ENCODE results near the gene GABRG3.
A peak's percentile ranks its signal among the peaks of the same experiment; 100 is the strongest.

Gene GABRG3

GRCh38 chr15:27582726-27583410 is 611.9 kb downstream of the GABRG3 start:
- Histone ChIP-seq H3K36me3 (ENCODE audit: control insufficient read depth, insufficient read depth, low read length) (no peaks in the 10 kb centered on the region), H3K9me3 (ENCODE audit: control insufficient read depth, insufficient read depth, low read length) (no peaks in the 10 kb centered on the region), H3K4me1 (ENCODE audit: control insufficient read depth, insufficient read depth, low read length) (no peaks in the 10 kb centered on the region), H3K27me3 (ENCODE audit: control insufficient read depth, insufficient read depth, low read length) (no peaks in the 10 kb centered on the region), H3K9ac (ENCODE audit: low read depth, low read length) (no peak overlapping the region), H3K4me3 (ENCODE audit: low read depth, low read length) (no peak overlapping the region)

GRCh38 chr15:27583651-27584050 is 612.7 kb downstream of the GABRG3 start:
- Histone ChIP-seq H3K36me3 (ENCODE audit: control insufficient read depth, insufficient read depth, low read length) (no peaks in the 10 kb centered on the region), H3K4me1 (ENCODE audit: control insufficient read depth, insufficient read depth, low read length) (peaks cover 3% of the 10 kb centered on the region), H3K9me3 (ENCODE audit: control insufficient read depth, insufficient read depth, low read length) (no peaks in the 10 kb centered on the region), H3K9ac (ENCODE audit: low read depth, low read length) (no peak overlapping the region), H3K27me3 (ENCODE audit: control insufficient read depth, insufficient read depth, low read length) (no peaks in the 10 kb centered on the region), H3K4me3 (ENCODE audit: low read depth, low read length) (no peak overlapping the region)

DNA sequence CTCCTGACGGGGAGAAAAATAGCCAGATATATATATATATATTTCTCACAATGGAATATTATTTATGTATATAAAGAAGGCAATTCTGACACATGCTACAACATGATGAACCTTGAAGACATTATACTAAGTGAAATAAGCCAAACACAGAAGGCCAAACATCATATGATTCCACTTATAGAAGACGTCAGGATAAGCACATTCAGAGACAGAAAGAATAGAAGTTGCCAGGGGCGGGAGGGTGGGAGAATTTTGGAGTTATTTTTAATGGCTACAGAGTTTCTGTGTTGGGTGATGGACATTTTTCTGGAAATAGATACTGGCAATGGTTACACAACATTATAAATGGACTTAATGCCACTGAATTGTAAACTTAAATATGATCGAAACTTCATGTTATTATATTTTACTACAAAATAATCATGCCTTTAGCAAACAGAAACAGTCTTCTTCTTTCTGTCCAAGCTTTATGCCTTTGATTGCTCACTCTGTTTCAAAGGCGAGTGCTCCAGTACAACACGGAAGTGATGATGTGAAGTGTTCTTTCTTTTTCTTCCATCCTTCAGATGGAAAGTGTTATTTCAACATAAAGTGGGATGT is 614.2 kb downstream of the GABRG3 start:
- Histone ChIP-seq H3K4me1 (ENCODE audit: control insufficient read depth, insufficient read depth, low read length) (peaks cover 3% of the 10 kb centered on the region), H3K27me3 (ENCODE audit: control insufficient read depth, insufficient read depth, low read length) (no peaks in the 10 kb centered on the region), H3K9ac (ENCODE audit: low read depth, low read length) (no peak overlapping the region), H3K9me3 (ENCODE audit: control insufficient read depth, insufficient read depth, low read length) (no peaks in the 10 kb centered on the region), H3K4me3 (ENCODE audit: low read depth, low read length) (no peak overlapping the region), H3K36me3 (ENCODE audit: control insufficient read depth, insufficient read depth, low read length) (no peaks in the 10 kb centered on the region)

DNA sequence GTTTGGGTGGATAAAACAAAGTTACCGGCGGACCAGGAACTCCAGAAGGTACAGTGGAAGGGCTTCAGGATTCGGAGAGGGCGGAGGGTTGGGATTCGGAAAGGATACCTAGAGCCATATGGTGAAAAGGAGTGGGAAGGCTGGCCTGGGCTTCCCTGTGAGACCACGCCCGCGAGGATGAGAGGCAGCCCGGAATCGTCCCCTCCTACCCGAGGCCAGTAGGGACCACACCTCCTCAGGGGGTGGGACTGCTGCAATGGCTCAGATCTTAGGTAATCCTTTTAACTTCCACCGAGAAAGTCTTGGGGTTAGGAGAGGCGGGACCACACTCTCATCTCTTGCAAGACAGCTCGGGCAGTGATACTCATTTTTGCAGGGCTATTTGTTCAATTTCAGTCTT is 616.8 kb downstream of the GABRG3 start:
- H3K36me3 ChIP-seq (ENCODE audit: control insufficient read depth, insufficient read depth, low read length) = no peaks in the 10 kb centered on the region
- H3K4me3 ChIP-seq (ENCODE audit: low read depth, low read length) = peak overlapping the region; percentile 19
- H3K9me3 ChIP-seq (ENCODE audit: control insufficient read depth, insufficient read depth, low read length) = no peaks in the 10 kb centered on the region
- no peak overlapping the region for H3K9ac ChIP-seq (ENCODE audit: low read depth, low read length)
- H3K4me1 ChIP-seq (ENCODE audit: control insufficient read depth, insufficient read depth, low read length) = peaks cover 3% of the 10 kb centered on the region
- no peaks in the 10 kb centered on the region for H3K27me3 ChIP-seq (ENCODE audit: control insufficient read depth, insufficient read depth, low read length)

GRCh38 chr15:27589260-27589659 is 618.3 kb downstream of the GABRG3 start:
- peaks cover 3% of the 10 kb centered on the region for H3K4me1 ChIP-seq (ENCODE audit: control insufficient read depth, insufficient read depth, low read length)
- no peaks in the 10 kb centered on the region for H3K9me3 ChIP-seq (ENCODE audit: control insufficient read depth, insufficient read depth, low read length)
- H3K27me3 ChIP-seq (ENCODE audit: control insufficient read depth, insufficient read depth, low read length) = no peaks in the 10 kb centered on the region
- H3K4me3 ChIP-seq (ENCODE audit: low read depth, low read length) = no peak overlapping the region
- H3K9ac ChIP-seq (ENCODE audit: low read depth, low read length) = no peak overlapping the region
- H3K36me3 ChIP-seq (ENCODE audit: control insufficient read depth, insufficient read depth, low read length) = no peaks in the 10 kb centered on the region

DNA sequence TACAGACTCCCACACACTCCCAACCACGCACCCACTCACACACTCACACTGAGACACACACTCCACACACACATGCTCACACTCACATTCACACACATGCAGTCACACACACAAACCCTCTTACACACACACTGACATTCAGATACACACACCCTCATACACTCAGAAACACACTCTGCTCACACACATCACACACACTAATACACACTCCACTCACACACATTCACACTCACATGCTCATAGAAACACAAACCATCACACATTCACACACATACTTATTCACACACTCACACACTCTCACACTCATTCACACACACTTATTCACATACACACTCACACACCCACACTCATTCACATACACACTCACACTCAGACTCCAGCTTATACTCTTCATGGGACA is 618.8 kb downstream of the GABRG3 start:
- Histone ChIP-seq H3K9ac (ENCODE audit: low read depth, low read length) (no peak overlapping the region), H3K9me3 (ENCODE audit: control insufficient read depth, insufficient read depth, low read length) (no peaks in the 10 kb centered on the region), H3K27me3 (ENCODE audit: control insufficient read depth, insufficient read depth, low read length) (no peaks in the 10 kb centered on the region), H3K4me1 (ENCODE audit: control insufficient read depth, insufficient read depth, low read length) (peaks cover 3% of the 10 kb centered on the region), H3K4me3 (ENCODE audit: low read depth, low read length) (no peak overlapping the region), H3K36me3 (ENCODE audit: control insufficient read depth, insufficient read depth, low read length) (no peaks in the 10 kb centered on the region)
